ENCODE measurements around the gene MCU.
"Not testable (repeated sequence)": the region's sequence is repeated elsewhere in the genome, so short reads cannot be mapped to it uniquely, and the experiment has no call there.

MCU gene

GRCh38 chr10:72913287-72913686, 221.3 kb downstream of the MCU start:
- DNase-seq = no peak

- DNase-seq = not testable (repeated sequence)
These were observed 225.3 kb downstream of the MCU start for GRCh38 chr10:72917201-72917600.

- not testable (repeated sequence) for DNase-seq
These were observed 225.9 kb downstream of the MCU start for GRCh38 chr10:72917803-72918332.

- DNase-seq = no peak
These were observed 226.4 kb downstream of the MCU start for GRCh38 chr10:72918352-72918751.

GRCh38 chr10:72921147-72921683, 229.3 kb downstream of the MCU start:
- DNase-seq = not testable (repeated sequence)

GRCh38 chr10:72924351-72924750, 232.4 kb downstream of the MCU start:
- no peak for DNase-seq

GRCh38 chr10:72925951-72926465, 234.1 kb downstream of the MCU start:
- no peak for DNase-seq

GRCh38 chr10:72927485-72927884, 235.5 kb downstream of the MCU start:
- no peak for DNase-seq

GRCh38 chr10:72928798-72929197, 236.9 kb downstream of the MCU start:
- DNase-seq = no peak

GRCh38 chr10:72930276-72930675, 238.3 kb downstream of the MCU start:
- no peak for DNase-seq

- no peak for DNase-seq
These were observed 240.5 kb downstream of the MCU start for GRCh38 chr10:72932259-72933015.

- DNase-seq = no peak
These were observed 243.4 kb downstream of the MCU start for GRCh38 chr10:72935361-72935760.
